Measurements from ENCODE around the gene SRGAP3.

SRGAP3 gene

GRCh38 chr3:9091486-9092235, 157.8 kb downstream of the SRGAP3 start:
- TF ChIP-seq USF1 (IDR thresholded peaks at IDR 0.05) (no peak), REST (IDR thresholded peaks at IDR 0.05; ENCODE audit: low read depth) (no peak), MAX (IDR thresholded peaks at IDR 0.05) (no peak), TAF1 (IDR thresholded peaks at IDR 0.05; ENCODE audit: low read depth) (no peak), NFIC (IDR thresholded peaks at IDR 0.05) (no peak), TCF12 (IDR thresholded peaks at IDR 0.05; ENCODE audit: low read depth) (no peak), EGR1 (IDR thresholded peaks at IDR 0.05) (no peak), RAD21 (IDR thresholded peaks at IDR 0.05; ENCODE audit: low read depth) (no peak), CREB1 (IDR thresholded peaks at IDR 0.05; ENCODE audit: low read depth) (no peak), CEBPB (IDR thresholded peaks at IDR 0.05) (no peak), ZBTB7A (IDR thresholded peaks at IDR 0.05; ENCODE audit: low read depth) (no peak)

- TF ChIP-seq ZBTB7A (IDR thresholded peaks at IDR 0.05; ENCODE audit: low read depth) (no peak), TCF12 (IDR thresholded peaks at IDR 0.05; ENCODE audit: low read depth) (no peak), TAF1 (IDR thresholded peaks at IDR 0.05; ENCODE audit: low read depth) (no peak), MAX (IDR thresholded peaks at IDR 0.05) (no peak), YY1 (IDR thresholded peaks at IDR 0.05; ENCODE audit: low read depth) (no peak), USF1 (IDR thresholded peaks at IDR 0.05) (no peak), CREB1 (IDR thresholded peaks at IDR 0.05; ENCODE audit: low read depth) (no peak), EGR1 (IDR thresholded peaks at IDR 0.05) (no peak), RAD21 (IDR thresholded peaks at IDR 0.05; ENCODE audit: low read depth) (no peak), NFIC (IDR thresholded peaks at IDR 0.05) (no peak), EP300 (IDR thresholded peaks at IDR 0.05; ENCODE audit: borderline replicate concordance) (no peak), CEBPB (IDR thresholded peaks at IDR 0.05) (no peak), FOXM1 (IDR thresholded peaks at IDR 0.05; ENCODE audit: borderline replicate concordance, low read depth) (no peak)
These were observed 160.7 kb downstream of the SRGAP3 start for GRCh38 chr3:9088441-9089353.

- TF ChIP-seq TEAD4 (IDR thresholded peaks at IDR 0.05) (no peak), CEBPB (IDR thresholded peaks at IDR 0.05) (no peak), FOXM1 (IDR thresholded peaks at IDR 0.05; ENCODE audit: borderline replicate concordance, low read depth) (no peak), MAX (IDR thresholded peaks at IDR 0.05) (no peak), REST (IDR thresholded peaks at IDR 0.05; ENCODE audit: low read depth) (no peak), NFIC (IDR thresholded peaks at IDR 0.05) (no peak), EP300 (IDR thresholded peaks at IDR 0.05; ENCODE audit: borderline replicate concordance) (no peak), CREB1 (IDR thresholded peaks at IDR 0.05; ENCODE audit: low read depth) (no peak), YY1 (IDR thresholded peaks at IDR 0.05; ENCODE audit: low read depth) (no peak), RAD21 (IDR thresholded peaks at IDR 0.05; ENCODE audit: low read depth) (no peak), USF1 (IDR thresholded peaks at IDR 0.05) (no peak), EGR1 (IDR thresholded peaks at IDR 0.05) (no peak), TCF12 (IDR thresholded peaks at IDR 0.05; ENCODE audit: low read depth) (no peak), TAF1 (IDR thresholded peaks at IDR 0.05; ENCODE audit: low read depth) (no peak), ZBTB7A (IDR thresholded peaks at IDR 0.05; ENCODE audit: low read depth) (no peak)
These were observed 161.5 kb downstream of the SRGAP3 start for GRCh38 chr3:9087831-9088413.

- no peak for TF ChIP-seq RAD21 (IDR thresholded peaks at IDR 0.05; ENCODE audit: low read depth)
- TF ChIP-seq TEAD4 (IDR thresholded peaks at IDR 0.05): no peak
- no peak for TF ChIP-seq MAX (IDR thresholded peaks at IDR 0.05)
- TF ChIP-seq YY1 (IDR thresholded peaks at IDR 0.05; ENCODE audit: low read depth): no peak
- TF ChIP-seq TAF1 (IDR thresholded peaks at IDR 0.05; ENCODE audit: low read depth): no peak
- no peak for TF ChIP-seq EP300 (IDR thresholded peaks at IDR 0.05; ENCODE audit: borderline replicate concordance)
- no peak for TF ChIP-seq FOXM1 (IDR thresholded peaks at IDR 0.05; ENCODE audit: borderline replicate concordance, low read depth)
- TF ChIP-seq ZBTB7A (IDR thresholded peaks at IDR 0.05; ENCODE audit: low read depth): no peak
- TF ChIP-seq NFIC (IDR thresholded peaks at IDR 0.05): no peak
- no peak for TF ChIP-seq TCF12 (IDR thresholded peaks at IDR 0.05; ENCODE audit: low read depth)
- TF ChIP-seq CREB1 (IDR thresholded peaks at IDR 0.05; ENCODE audit: low read depth): no peak
These were observed 168.1 kb downstream of the SRGAP3 start for GRCh38 chr3:9081184-9081818.
